Smooth muscle cell (in vitro differentiated cells): ENCODE data around the gene PKIB. TPM values are rescaled to one million over a fixed set of nuclear protein-coding genes. Genes with fewer than 3 reads are reported as not detected.

Source experiments
- DNase-seq: peaks from one replicate; lab custom pipeline; 2025; ENCODE audit not compliant: unreplicated experiment; lab: John Stamatoyannopoulos, UW
- H2AFZ ChIP-seq: fragments of 200-600 bp; sonication (generic); 2 replicates; pipeline ENCODE4 v1.6.0; 2016; ENCODE audit warnings: antibody characterized with exemption, low read depth, mild to moderate bottlenecking
- H3F3A ChIP-seq: fragments of 200-600 bp; sonication (generic); 2 replicates; pipeline ENCODE4 v1.6.0; 2017; ENCODE audit warnings: antibody characterized with exemption, low read depth
- H3K27ac ChIP-seq: fragments of 200-600 bp; sonication (generic); 2 replicates; pipeline ENCODE4 v1.5.1; 2016; ENCODE audit warnings: low read depth, mild to moderate bottlenecking
- H3K27me3 ChIP-seq: fragments of 200-600 bp; sonication (generic); 2 replicates; pipeline ENCODE4 v1.6.1; 2016; ENCODE audit warnings: low read depth, mild to moderate bottlenecking
- H3K36me3 ChIP-seq: fragments of 200-600 bp; sonication (generic); 2 replicates; pipeline ENCODE4 v1.5.1; 2016; ENCODE audit warnings: low read depth
- H3K4me1 ChIP-seq: fragments of 200-600 bp; sonication (generic); 2 replicates; pipeline ENCODE4 v1.5.1; 2016; ENCODE audit warnings: low read depth
- H3K4me2 ChIP-seq: fragments of 200-600 bp; sonication (generic); 2 replicates; pipeline ENCODE4 v1.6.0; 2016; ENCODE audit warnings: mild to moderate bottlenecking
- H3K4me3 ChIP-seq: fragments of 200-600 bp; sonication (generic); 2 replicates; pipeline ENCODE4 v1.5.1; 2016; ENCODE audit warnings: mild to moderate bottlenecking
- H3K79me2 ChIP-seq: fragments of 200-600 bp; sonication (generic); 2 replicates; pipeline ENCODE4 v1.6.0; 2016; ENCODE audit warnings: low read depth, mild to moderate bottlenecking
- H3K9ac ChIP-seq: fragments of 200-600 bp; sonication (generic); 2 replicates; pipeline ENCODE4 v1.6.0; 2016; ENCODE audit warnings: low read depth
- H3K9me3 ChIP-seq: fragments of 200-600 bp; sonication (generic); replicated peaks from 2 replicates; pipeline ENCODE4 v1.5.1; 2016; ENCODE audit warnings: low read depth
- H4K20me1 ChIP-seq: fragments of 200-600 bp; sonication (generic); 2 replicates; pipeline ENCODE4 v1.6.0; 2016; ENCODE audit warnings: low read depth
- CTCF ChIP-seq: fragments of 200-600 bp; sonication (generic); IDR thresholded peaks from 2 replicates; pipeline ENCODE4 v1.5.1; 2017; ENCODE audit warnings: borderline replicate concordance, mild to moderate bottlenecking, antibody characterized with exemption; ENCODE audit not compliant: insufficient read depth, poor library complexity, severe bottlenecking
- WGBS: methylation state at CpG from one replicate; pipeline ENCODE4 v1.1.7; 2016; ENCODE audit warnings: low lambda C conversion rate; 5-methylcytosine and 5-hydroxymethylcytosine counted together
- polyA plus RNA-seq: library from polyadenylated mRNA; unstranded; fragments of >200 nt; fragmentation: Nextera tagmentation; extraction: Ambion mirVana; gene quantifications from 2 replicates; pipeline ENCODE4 v1.2.1, GENCODE V29; 2016
- total RNA-seq: library from RNA; depleted of rRNA; stranded (reverse); fragments of >200 nt; gene quantifications from 2 replicates; pipeline ENCODE4 v1.2.3, GENCODE V29; 2014

The PKIB gene
- total and polyA plus RNA-seq, 2 experiments from 2014 or later: 65.6 to 82.6 TPM

GRCh38 chr6:122677406-122677805 is 67.2 kb downstream of the PKIB start:
- H3K9ac ChIP-seq: no peak overlapping the region
- no peak overlapping the region for H3K27ac ChIP-seq
- no peaks in the 10 kb centered on the region for H3K27me3 ChIP-seq
- whole genome bisulfite sequencing: 67% methylated on average over 1 of the region's 1 CpG
- no peaks in the 10 kb centered on the region for H3K9me3 ChIP-seq
- peaks cover 11% of the 10 kb centered on the region for H4K20me1 ChIP-seq
- H3F3A ChIP-seq: peaks cover 8% of the 10 kb centered on the region
- DNase-seq: no peak
- no peaks in the 10 kb centered on the region for H3K36me3 ChIP-seq
- H3K79me2 ChIP-seq: no peaks in the 10 kb centered on the region
- no peak for TF ChIP-seq CTCF
- H2AFZ ChIP-seq: no peak overlapping the region
- H3K4me2 ChIP-seq: no peak overlapping the region
- H3K4me1 ChIP-seq: peaks cover 12% of the 10 kb centered on the region
- H3K4me3 ChIP-seq: no peak overlapping the region

GRCh38 chr6:122678841-122679240 is 68.6 kb downstream of the PKIB start:
- Histone ChIP-seq H3K27me3 (no peaks in the 10 kb centered on the region), H3K4me2 (no peak overlapping the region), H3K79me2 (no peaks in the 10 kb centered on the region), H3K4me1 (peaks cover 1% of the 10 kb centered on the region), H2AFZ (no peak overlapping the region), H3K9me3 (no peaks in the 10 kb centered on the region), H3K4me3 (no peak overlapping the region), H3K36me3 (no peaks in the 10 kb centered on the region), H3K9ac (no peak overlapping the region), H3K27ac (no peak overlapping the region), H3F3A (no peaks in the 10 kb centered on the region), H4K20me1 (peaks cover 6% of the 10 kb centered on the region)
- WGBS: 58% methylated on average over 3 of the region's 3 CpGs
- no peak for TF ChIP-seq CTCF
- DNase-seq: no peak

GRCh38 chr6:122681705-122682104 is 71.5 kb downstream of the PKIB start:
- H3K4me3 ChIP-seq: no peak overlapping the region
- H3F3A ChIP-seq: no peaks in the 10 kb centered on the region
- H3K4me1 ChIP-seq: no peaks in the 10 kb centered on the region
- H4K20me1 ChIP-seq: peaks cover 4% of the 10 kb centered on the region
- 97% methylated on average over 3 of the region's 3 CpGs for WGBS
- H3K4me2 ChIP-seq: no peak overlapping the region
- H3K36me3 ChIP-seq: no peaks in the 10 kb centered on the region
- H2AFZ ChIP-seq: no peak overlapping the region
- no peaks in the 10 kb centered on the region for H3K79me2 ChIP-seq
- no peak overlapping the region for H3K9ac ChIP-seq
- H3K27ac ChIP-seq: no peak overlapping the region
- TF ChIP-seq CTCF: no peak
- no peaks in the 10 kb centered on the region for H3K27me3 ChIP-seq
- no peaks in the 10 kb centered on the region for H3K9me3 ChIP-seq
- no peak for DNase-seq

- Histone ChIP-seq H3K79me2 (peaks cover 9% of the 10 kb centered on the region), H3K27ac (no peak overlapping the region), H3K4me3 (no peak overlapping the region), H4K20me1 (peaks cover 4% of the 10 kb centered on the region), H3F3A (no peaks in the 10 kb centered on the region), H3K9me3 (no peaks in the 10 kb centered on the region), H3K36me3 (no peaks in the 10 kb centered on the region), H3K4me2 (no peak overlapping the region), H3K27me3 (no peaks in the 10 kb centered on the region), H2AFZ (no peak overlapping the region), H3K9ac (no peak overlapping the region), H3K4me1 (no peaks in the 10 kb centered on the region)
- DNase-seq: no peak
- no peak for TF ChIP-seq CTCF
- 97% methylated on average over 1 of the region's 1 CpG for WGBS
These were observed 73.9 kb downstream of the PKIB start for GRCh38 chr6:122683989-122684651.
